GM12872 (cell line): ENCODE results near the gene BIVM.

ENCODE experiments used
- CTCF ChIP-seq: IDR thresholded peaks from 3 replicates; pipeline ENCODE4 v1.5.1; 2011; ENCODE audit warnings: low read depth, mild to moderate bottlenecking, low read length, moderate library complexity; ENCODE audit not compliant: insufficient read depth

The BIVM gene

GRCh38 chr13:102814793-102815192 lies 15.9 kb downstream of the BIVM start:
- TF ChIP-seq CTCF: no peak

GRCh38 chr13:102815788-102816187 lies 16.9 kb downstream of the BIVM start:
- TF ChIP-seq CTCF: no peak

GRCh38 chr13:102816708-102817107 lies 17.8 kb downstream of the BIVM start:
- TF ChIP-seq CTCF: no peak

- no peak for TF ChIP-seq CTCF
Observed at GRCh38 chr13:102817241-102817640, 18.3 kb downstream of the BIVM start.

GRCh38 chr13:102817907-102818306 lies 19.0 kb downstream of the BIVM start:
- no peak for TF ChIP-seq CTCF

GRCh38 chr13:102825400-102825799 lies 26.5 kb downstream of the BIVM start:
- no peak for TF ChIP-seq CTCF

- TF ChIP-seq CTCF: no peak
Observed at GRCh38 chr13:102825921-102826706, 27.2 kb downstream of the BIVM start.
